IMR-90 (cell line): ENCODE measurements around the gene GRK2. TPM values are rescaled to one million over a fixed set of nuclear protein-coding genes. Genes with fewer than 3 reads are reported as not detected.
A peak's percentile ranks its signal among the peaks of the same experiment; 100 is the strongest.

Source experiments
- ATAC-seq: fragments of 200-7000 bp; cut with Tn5 transposase; 2 replicates; pipeline ENCODE4 v1.9.1; 2020; ENCODE audit warnings: low read depth, mild to moderate bottlenecking, moderate library complexity
- BruUV-seq: library from RNA; stranded (reverse); fragments of 400-500 nt; replicated peaks from 2 replicates; lab custom pipeline; 2021; lab: Mats Ljungman, UMichigan
- CTCF ChIA-PET: fragments of 300-600 bp; formaldehyde crosslinking; extraction: SDS; loops from one replicate; lab custom pipeline; 2021; ENCODE audit warnings: antibody characterized with exemption; lab: Yijun Ruan, JAX
- POLR2A ChIA-PET: fragments of 300-600 bp; sonication (Branson Sonifier 250); formaldehyde crosslinking; loops from one replicate; lab custom pipeline; 2022; ENCODE audit warnings: antibody characterized with exemption; ENCODE audit not compliant: unreplicated experiment; lab: Charles Lee
- DNase-seq: peaks from one replicate; pipeline ENCODE4 v3.0.0; 2013
- H2AFZ ChIP-seq: replicated peaks from 2 replicates; pipeline ENCODE3; 2013; ENCODE audit warnings: low read length, mild to moderate bottlenecking; ENCODE audit not compliant: poor library complexity
- H2AK5ac ChIP-seq: 2 replicates; pipeline ENCODE4 v1.6.1; 2013; ENCODE audit warnings: low read depth, low read length, inconsistent platforms
- H2AK9ac ChIP-seq: replicated peaks from 2 replicates; pipeline ENCODE3; 2013; ENCODE audit warnings: mild to moderate bottlenecking, low read depth, low read length, moderate library complexity; ENCODE audit not compliant: poor library complexity
- H2BK120ac ChIP-seq: 2 replicates; pipeline ENCODE4 v1.6.1; 2013; ENCODE audit warnings: low read depth, low read length, inconsistent platforms
- H2BK15ac ChIP-seq: 3 replicates; pipeline ENCODE4 v1.6.1; 2013; ENCODE audit warnings: low read depth, low read length, inconsistent platforms
- H2BK20ac ChIP-seq: 2 replicates; pipeline ENCODE4 v1.6.1; 2013; ENCODE audit warnings: low read depth, mild to moderate bottlenecking, inconsistent platforms, low read length, moderate library complexity
- H2BK5ac ChIP-seq: 2 replicates; pipeline ENCODE4 v1.6.1; 2013; ENCODE audit warnings: mild to moderate bottlenecking, low read depth, low read length, inconsistent platforms; ENCODE audit not compliant: poor library complexity, severe bottlenecking
- H3K14ac ChIP-seq: replicated peaks from 2 replicates; pipeline ENCODE4 v1.6.1; 2013; ENCODE audit warnings: low read depth, low read length, inconsistent platforms
- H3K18ac ChIP-seq: 2 replicates; pipeline ENCODE4 v1.6.1; 2013; ENCODE audit warnings: low read depth, low read length, control low read depth
- H3K23ac ChIP-seq: 2 replicates; pipeline ENCODE4 v1.6.1; 2013; ENCODE audit warnings: low read depth, low read length, inconsistent platforms
- H3K27ac ChIP-seq: 2 replicates; pipeline ENCODE4 v1.5.1; 2013; ENCODE audit warnings: mild to moderate bottlenecking, control low read depth, low read length; ENCODE audit not compliant: insufficient read depth
- H3K27me3 ChIP-seq: 2 replicates; pipeline ENCODE4 v1.6.1; 2013; ENCODE audit warnings: low read length; ENCODE audit not compliant: control insufficient read depth, insufficient read depth
- H3K36me3 ChIP-seq: 2 replicates; pipeline ENCODE4 v1.6.1; 2013; ENCODE audit warnings: low read length, mixed read lengths; ENCODE audit not compliant: control insufficient read depth, insufficient read depth
- H3K4ac ChIP-seq: 2 replicates; pipeline ENCODE4 v1.6.1; 2013; ENCODE audit warnings: low read depth, low read length, inconsistent platforms
- H3K4me1 ChIP-seq: 2 replicates; pipeline ENCODE4 v1.6.1; 2013; ENCODE audit warnings: low read length, mixed read lengths; ENCODE audit not compliant: control insufficient read depth, insufficient read depth
- H3K4me2 ChIP-seq: 2 replicates; pipeline ENCODE4 v1.6.1; 2013; ENCODE audit warnings: low read depth, mild to moderate bottlenecking, control low read depth, low read length, moderate library complexity
- H3K4me3 ChIP-seq: 2 replicates; pipeline ENCODE4 v1.5.1; 2013; ENCODE audit warnings: low read depth, mild to moderate bottlenecking, control low read depth, low read length, moderate library complexity; ENCODE audit not compliant: insufficient read depth
- H3K56ac ChIP-seq: 2 replicates; pipeline ENCODE4 v1.6.1; 2013; ENCODE audit warnings: low read length, inconsistent platforms; ENCODE audit not compliant: insufficient read depth; ENCODE audit errors: extremely low read depth
- H3K79me1 ChIP-seq, 2 experiments: 2 replicates each; pipeline ENCODE4 v1.6.1; 2013; ENCODE audit warnings: low read length in 2 of 2, inconsistent platforms in 1 of 2, low read depth in 1 of 2
- H3K9ac ChIP-seq: 2 replicates; pipeline ENCODE4 v1.6.1; 2013; ENCODE audit warnings: low read depth, low read length, control low read depth
- H3K9me1 ChIP-seq: 2 replicates; pipeline ENCODE4 v1.6.1; 2013; ENCODE audit warnings: low read length, inconsistent platforms; ENCODE audit not compliant: insufficient read depth
- H3K9me3 ChIP-seq: 2 replicates; pipeline ENCODE4 v1.6.1; 2013; ENCODE audit warnings: low read length; ENCODE audit not compliant: control insufficient read depth, insufficient read depth
- H4K20me1 ChIP-seq: 2 replicates; pipeline ENCODE4 v1.6.1; 2013; ENCODE audit warnings: low read length, inconsistent platforms; ENCODE audit not compliant: insufficient read depth
- H4K5ac ChIP-seq: 2 replicates; pipeline ENCODE4 v1.6.1; 2013; ENCODE audit warnings: mild to moderate bottlenecking, low read depth, low read length, control low read depth
- H4K8ac ChIP-seq, 2 experiments: 2 replicates each; pipeline ENCODE4 v1.6.1; 2013; ENCODE audit warnings: low read depth in 2 of 2, low read length in 2 of 2, control low read depth in 1 of 2, inconsistent platforms in 1 of 2
- H4K91ac ChIP-seq: 2 replicates; pipeline ENCODE4 v1.6.1; 2013; ENCODE audit warnings: low read depth, low read length, inconsistent platforms; ENCODE audit not compliant: insufficient read depth
- RAD21 ChIP-seq: IDR thresholded peaks from 2 replicates; pipeline ENCODE4 v1.6.1; 2012; ENCODE audit warnings: low read length, improper control_type of control experiment
- RCOR1 ChIP-seq: IDR thresholded peaks from 2 replicates; pipeline ENCODE4 v1.6.1; 2012; ENCODE audit warnings: mild to moderate bottlenecking, low read length, improper control_type of control experiment; ENCODE audit not compliant: insufficient replicate concordance
- WGBS, 2 experiments: methylation state at CpG; one replicate each; pipeline versions ENCODE4 v1.1.5 to v1.1.7; 2013; ENCODE audit warnings: missing lambda C conversion rate in 2 of 2; ENCODE audit not compliant: insufficient read length in 1 of 2; ENCODE audit errors: extremely low coverage in 2 of 2; 5-methylcytosine and 5-hydroxymethylcytosine counted together
- dilution Hi-C: fragments of 300-500 bp; cut with HindIII; formaldehyde crosslinking; loops from one replicate; pipeline ENCODE4 v1.14.3; 2018; ENCODE audit warnings: low sequenced_read_pairs; ENCODE audit not compliant: unreplicated experiment
- in situ Hi-C: fragments of 300-500 bp; cut with MboI; formaldehyde crosslinking; loops from 3 replicates; pipeline ENCODE4 v1.14.3; 2019; ENCODE audit warnings: low sequenced_read_pairs, inconsistent platforms, mixed read lengths
- intact Hi-C: fragments of 100-400 bp; cut with micrococcal nuclease; formaldehyde crosslinking; loops from 2 replicates; pipeline ENCODE4 v1.10.0; 2022
- polyA plus RNA-seq, 3 experiments: library from polyadenylated mRNA; depleted of rRNA; stranded (reverse); fragments of >200 nt; gene quantifications; 2 replicates each; pipeline ENCODE4 v1.2.3, GENCODE V29; 2012; ENCODE audit warnings: low replicate concordance in 1 of 3
- total RNA-seq: library from RNA; depleted of rRNA; stranded (reverse); fragments of >200 nt; gene quantifications from 2 replicates; pipeline ENCODE4 v1.2.3, GENCODE V29; 2012

Gene GRK2
- total and polyA plus RNA-seq, 2 of the 4 experiments (the other 2 are of a cell fraction) = 26.7 to 41.8 TPM

- no peak for ATAC-seq
- Histone ChIP-seq H2BK20ac (no peak overlapping the region), H4K91ac (no peak overlapping the region)
These were observed 45.3 kb downstream of the GRK2 start for GRCh38 chr11:67311556-67312082.

More at GRCh38 chr11:67311556-67312082, 45.3 kb downstream of the GRK2 start:
- H3K27ac ChIP-seq = no peak overlapping the region
- no peak overlapping the region for H2BK5ac ChIP-seq
- no peaks in the 10 kb centered on the region for H3K4me1 ChIP-seq
- no peaks in the 10 kb centered on the region for H3K9me1 ChIP-seq
- H3K4me2 ChIP-seq = no peak overlapping the region
- CTCF ChIA-PET = no interaction called here
- no peak overlapping the region for H3K23ac ChIP-seq
- POLR2A ChIA-PET = no interaction called here
- peak overlapping the region; percentile 1 for H2AK9ac ChIP-seq
- no peak for DNase-seq
- no peaks in the 10 kb centered on the region for H3K9me3 ChIP-seq
- H3K18ac ChIP-seq = no peak overlapping the region
- no peak overlapping the region for H2BK120ac ChIP-seq
- no peak overlapping the region for H3K56ac ChIP-seq
- no peak overlapping the region for H2AFZ ChIP-seq
- H3K9ac ChIP-seq = no peak overlapping the region
- intact Hi-C loops = no loop called here
- no peak overlapping the region for H2BK15ac ChIP-seq
- no peak overlapping the region for H3K4me3 ChIP-seq
- H3K27me3 ChIP-seq = no peaks in the 10 kb centered on the region
- no peak overlapping the region for H4K8ac ChIP-seq
- BruUV-seq = no TSS peak
- H3K4ac ChIP-seq = no peak overlapping the region
- dilution Hi-C loops = no loop called here
- H2AK5ac ChIP-seq = no peak overlapping the region
- peaks cover 34% of the 10 kb centered on the region for H3K36me3 ChIP-seq
- in situ Hi-C loops = loop anchor here (10.0 kb wide), 1 partner anchor 227 kb away; no protein-coding TSS in a partner anchor
- H4K5ac ChIP-seq = no peak overlapping the region
- no peak overlapping the region for H3K14ac ChIP-seq
- TF ChIP-seq RCOR1 = no peak
- no peak for TF ChIP-seq RAD21
- H3K79me1 ChIP-seq = no peaks in the 10 kb centered on the region
- WGBS, 2 experiments = 82% methylated on average over 11 of the region's 15 CpGs; no CpG with 5 or more reads in 1 of the 2 experiments
- no peaks in the 10 kb centered on the region for H4K20me1 ChIP-seq
